Inflammatory macrophage treated with lipopolysaccharide for 1 hour (primary cell): Measurements from ENCODE around the gene CSRP3.
"Not testable (repeated sequence)": the region's sequence is repeated elsewhere in the genome, so short reads cannot be mapped to it uniquely, and the experiment has no call there.

Experiments used
- DNase-seq, 2 donors: peaks; one replicate each; pipeline ENCODE4 v3.0.0-alpha.2; 2020 to 2022

The CSRP3 gene

GRCh38 chr11:19185036-19185435, 16.7 kb downstream of the CSRP3 start:
- no peak for DNase-seq

GRCh38 chr11:19183646-19184045, 18.1 kb downstream of the CSRP3 start:
- DNase-seq = no peak

- DNase-seq = peak; percentile 12 to 33
Measured at GRCh38 chr11:19181531-19182261, 20.1 kb downstream of the CSRP3 start.

- DNase-seq = no peak
Measured at GRCh38 chr11:19176629-19177186, 25.1 kb downstream of the CSRP3 start.

- DNase-seq = no peak
Measured at GRCh38 chr11:19173964-19174638, 27.7 kb downstream of the CSRP3 start.

GRCh38 chr11:19173004-19173689, 28.6 kb downstream of the CSRP3 start:
- no peak for DNase-seq

- DNase-seq = no peak
Measured at GRCh38 chr11:19168090-19168489, 33.7 kb downstream of the CSRP3 start.

GRCh38 chr11:19164881-19165280, 36.9 kb downstream of the CSRP3 start:
- no peak for DNase-seq

GRCh38 chr11:19164230-19164855, 37.4 kb downstream of the CSRP3 start:
- DNase-seq = no peak

- DNase-seq = no peak
Measured at GRCh38 chr11:19163617-19164016, 38.2 kb downstream of the CSRP3 start.

GRCh38 chr11:19162951-19163505, 38.8 kb downstream of the CSRP3 start:
- DNase-seq = peak; percentile 6 to 16

GRCh38 chr11:19161651-19162050, 40.1 kb downstream of the CSRP3 start:
- DNase-seq = no peak

GRCh38 chr11:19160847-19161246, 40.9 kb downstream of the CSRP3 start:
- no peak for DNase-seq

- no peak for DNase-seq
Measured at GRCh38 chr11:19156892-19157291, 44.9 kb downstream of the CSRP3 start.

- DNase-seq = no peak
Measured at GRCh38 chr11:19145319-19145718, 56.5 kb downstream of the CSRP3 start.

- not testable (repeated sequence) for DNase-seq
Measured at GRCh38 chr11:19136884-19137283, 64.9 kb downstream of the CSRP3 start.

- DNase-seq = no peak
Measured at GRCh38 chr11:19134004-19134403, 67.8 kb downstream of the CSRP3 start.
